B cell (primary cell): Measurements from ENCODE around the gene KCNJ16. TPM values are rescaled to one million over a fixed set of nuclear protein-coding genes. Genes with fewer than 3 reads are reported as not detected.

Experiments
- ATAC-seq: fragments of 200-7000 bp; cut with Tn5 transposase; one replicate; pipeline ENCODE4 v1.10.0; 2021; ENCODE audit warnings: low read depth, mild to moderate bottlenecking, moderate number of reproducible peaks, moderate library complexity
- CTCF ChIA-PET: fragments of 350-600 bp; sonication (Branson Sonifier 250); formaldehyde crosslinking; loops from one replicate; lab custom pipeline; 2021; ENCODE audit warnings: antibody characterized with exemption, inconsistent platforms; lab: Charles Lee
- POLR2A ChIA-PET: fragments of 350-600 bp; sonication (Branson Sonifier 250); formaldehyde crosslinking; loops from one replicate; lab custom pipeline; 2021; ENCODE audit warnings: antibody characterized with exemption; lab: Charles Lee
- DNase-seq: peaks from one replicate; pipeline ENCODE4 v3.0.0; 2013
- H2AFZ ChIP-seq: 2 replicates; pipeline ENCODE4 v1.6.1; 2012; ENCODE audit warnings: mild to moderate bottlenecking, low read depth, low read length; ENCODE audit not compliant: insufficient read depth, poor library complexity, severe bottlenecking
- H3K27ac ChIP-seq, 2 donors: 1 replicate in 1 of 2; 2 replicates in 1 of 2; pipeline ENCODE4 v1.5.1; 2012 to 2013; ENCODE audit warnings: low read length in 2 of 2, mild to moderate bottlenecking in 2 of 2, moderate library complexity in 1 of 2
- H3K27me3 ChIP-seq, 4 experiments: fragments of 200-600 bp in 1 of 4; sonication (generic) in 1 of 4; replicated peaks in 1 of 4; 1 replicate in 2 of 4; 2 replicates in 2 of 4; pipeline versions ENCODE4 v1.6.1 to v1.7.0; 2013 to 2016; ENCODE audit warnings: low read length in 3 of 4, mild to moderate bottlenecking in 2 of 4, mixed read lengths in 1 of 4, moderate library complexity in 1 of 4; ENCODE audit not compliant: insufficient read depth in 4 of 4, control insufficient read depth in 3 of 4; ENCODE audit errors: control extremely low read depth in 1 of 4
- H3K36me3 ChIP-seq, 2 experiments: replicated peaks in 1 of 2; 1 replicate in 1 of 2; 2 replicates in 1 of 2; pipeline versions ENCODE4 v1.6.1 to v1.7.1; 2013; ENCODE audit warnings: low read length in 1 of 2; ENCODE audit not compliant: insufficient read depth in 2 of 2, control insufficient read depth in 1 of 2; ENCODE audit errors: control extremely low read depth in 1 of 2, extremely low read depth in 1 of 2
- H3K4me1 ChIP-seq, 2 donors: fragments of 200-600 bp in 1 of 2; sonication (generic) in 1 of 2; 1 replicate in 1 of 2; 2 replicates in 1 of 2; pipeline versions ENCODE4 v1.5.1 to v1.6.1; 2013 to 2017; ENCODE audit warnings: low read length in 2 of 2; ENCODE audit not compliant: control insufficient read depth in 2 of 2, insufficient read depth in 2 of 2
- H3K4me2 ChIP-seq: replicated peaks from 2 replicates; pipeline ENCODE3; 2012; ENCODE audit warnings: mild to moderate bottlenecking, low read depth, low read length; ENCODE audit not compliant: poor library complexity, severe bottlenecking
- H3K4me3 ChIP-seq, 5 experiments: fragments of 200-600 bp in 1 of 5; sonication (generic) in 1 of 5; 1 replicate in 3 of 5; 2 replicates in 2 of 5; pipeline versions ENCODE4 v1.5.1 to v1.7.0; 2011 to 2016; ENCODE audit warnings: low read length in 4 of 5, mild to moderate bottlenecking in 4 of 5, low read depth in 2 of 5, control low read depth in 1 of 5, moderate library complexity in 1 of 5; ENCODE audit not compliant: insufficient read depth in 1 of 5; ENCODE audit errors: control extremely low read depth in 1 of 5, extremely low read depth in 1 of 5
- H3K79me2 ChIP-seq: fragments of 200-600 bp; sonication (generic); one replicate; pipeline ENCODE4 v1.6.0; 2016; ENCODE audit warnings: low read length; ENCODE audit not compliant: control insufficient read depth, insufficient read depth
- H3K9ac ChIP-seq: fragments of 200-600 bp; sonication (generic); 2 replicates; pipeline ENCODE4 v1.6.1; 2017; ENCODE audit warnings: mild to moderate bottlenecking, low read length, moderate library complexity
- H3K9me3 ChIP-seq, 3 donors: one replicate each; pipeline versions ENCODE4 v1.6.1 to v1.7.1; 2013; ENCODE audit warnings: low read length in 2 of 3; ENCODE audit not compliant: control insufficient read depth in 2 of 3, insufficient read depth in 1 of 3; ENCODE audit errors: control extremely low read depth in 1 of 3
- H4K20me1 ChIP-seq: 2 replicates; pipeline ENCODE4 v1.6.0; 2012; ENCODE audit warnings: mild to moderate bottlenecking, low read length; ENCODE audit not compliant: insufficient read depth, control insufficient read depth, poor library complexity, severe bottlenecking
- H3K27ac Mint-ChIP-seq: one replicate; pipeline ENCODE4 v1.8.0; 2021; ENCODE audit warnings: mixed read lengths
- H3K27me3 Mint-ChIP-seq: one replicate; pipeline ENCODE4 v1.8.0; 2021; ENCODE audit warnings: mixed read lengths
- H3K4me1 Mint-ChIP-seq: one replicate; pipeline ENCODE4 v1.8.0; 2021; ENCODE audit warnings: mixed read lengths
- H3K4me3 Mint-ChIP-seq: one replicate; pipeline ENCODE4 v1.8.0; 2021; ENCODE audit warnings: mixed read lengths
- H3K9me3 Mint-ChIP-seq: one replicate; pipeline ENCODE4 v1.8.0; 2022; ENCODE audit warnings: mixed read lengths; ENCODE audit not compliant: insufficient read depth
- CTCF ChIP-seq: fragments of 200-600 bp; IDR thresholded peaks from one replicate; pipeline ENCODE4 v1.8.0; 2022; ENCODE audit warnings: antibody characterized with exemption, mild to moderate bottlenecking
- EZH2 ChIP-seq: IDR thresholded peaks from 2 replicates; pipeline ENCODE4 v1.6.1; 2012; ENCODE audit warnings: borderline replicate concordance, low read depth, mild to moderate bottlenecking, moderate library complexity, low read length; ENCODE audit not compliant: insufficient read depth, poor library complexity, severe bottlenecking
- WGBS: methylation state at CpG from one replicate; pipeline ENCODE4 v1.1.5; 2013; ENCODE audit warnings: missing lambda C conversion rate; ENCODE audit not compliant: insufficient coverage; 5-methylcytosine and 5-hydroxymethylcytosine counted together
- intact Hi-C: fragments of 100-400 bp; cut with micrococcal nuclease; formaldehyde crosslinking; loops from one replicate; pipeline ENCODE4 v1.10.0; 2022
- polyA plus RNA-seq: library from polyadenylated mRNA; depleted of rRNA; stranded (reverse); fragments of >200 nt; gene quantifications from 2 replicates; pipeline ENCODE4 v1.2.3, GENCODE V29; 2012
- total RNA-seq, 2 donors: library from RNA; stranded (reverse); fragments of 120-200 nt in 1 of 2; gene quantifications; 1 replicate in 1 of 2; 2 replicates in 1 of 2; pipeline versions ENCODE4 v1.2.3 to v1.2.4, GENCODE V29; 2013 to 2022

KCNJ16 gene
- total and polyA plus RNA-seq, 2 donors (not counting 1 experiment from before 2014, with no cell fraction given), result not detected

GRCh38 chr17:70123193-70123592, 48.2 kb downstream of the KCNJ16 start:
- intact Hi-C loops, result no loop called here
- Histone ChIP-seq H3K4me2 (no peak overlapping the region), H3K9ac (no peak overlapping the region), H3K4me1 (no peaks in the 10 kb centered on the region), H3K9me3 (peaks cover 0 to 7% (median 0%) of the 10 kb centered on the region in 3 donors), H2AFZ (no peak overlapping the region), H3K27ac (no peak overlapping the region), H3K79me2 (no peaks in the 10 kb centered on the region), H3K36me3 (no peaks in the 10 kb centered on the region), H3K4me3 (no peak overlapping the region), H4K20me1 (no peaks in the 10 kb centered on the region), H3K27me3 (no peaks in the 10 kb centered on the region)
- DNase-seq (no peak), ATAC-seq (no peak)
- H3K9me3 Mint-ChIP-seq, result no peaks in the 10 kb centered on the region
- ChIA-PET CTCF (interaction anchor here (1.0 to 1.3 kb wide), 2 partner anchors 20 to 21 kb away, joined by 3 to 5 read pairs; no protein-coding TSS in a partner anchor), POLR2A (no interaction called here)
- no peak overlapping the region for H3K4me3 Mint-ChIP-seq
- no CpG with 5 or more reads among the region's 2 CpGs for whole genome bisulfite sequencing
- TF ChIP-seq CTCF, result no peak
- TF ChIP-seq EZH2, result no peak
- no peaks in the 10 kb centered on the region for H3K27me3 Mint-ChIP-seq
- no peak overlapping the region for H3K27ac Mint-ChIP-seq
- H3K4me1 Mint-ChIP-seq, result peaks cover 2% of the 10 kb centered on the region

GRCh38 chr17:70124723-70125122, 49.7 kb downstream of the KCNJ16 start:
- no peak overlapping the region for H3K4me3 Mint-ChIP-seq
- no peak overlapping the region for H3K4me2 ChIP-seq
- no peak overlapping the region for H3K9ac ChIP-seq
- H3K4me1 Mint-ChIP-seq, result peaks cover 2% of the 10 kb centered on the region
- H3K9me3 ChIP-seq, result peaks cover 0 to 2% (median under 1%) of the 10 kb centered on the region in 3 donors
- DNase-seq (no peak), ATAC-seq (no peak)
- no peak overlapping the region for H3K4me3 ChIP-seq
- H3K79me2 ChIP-seq, result no peaks in the 10 kb centered on the region
- TF ChIP-seq EZH2, result no peak
- no peak for TF ChIP-seq CTCF
- H3K27me3 Mint-ChIP-seq, result no peaks in the 10 kb centered on the region
- H3K9me3 Mint-ChIP-seq, result no peaks in the 10 kb centered on the region
- H3K4me1 ChIP-seq, result no peaks in the 10 kb centered on the region
- H3K27me3 ChIP-seq, result no peaks in the 10 kb centered on the region
- CTCF ChIA-PET, result no interaction called here
- 25% methylated on average over 1 of the region's 3 CpGs for WGBS
- no peak overlapping the region for H2AFZ ChIP-seq
- intact Hi-C loops, result no loop called here
- H3K27ac ChIP-seq, result no peak overlapping the region
- no peak overlapping the region for H3K27ac Mint-ChIP-seq
- no peaks in the 10 kb centered on the region for H3K36me3 ChIP-seq
- H4K20me1 ChIP-seq, result no peaks in the 10 kb centered on the region
- POLR2A ChIA-PET, result no interaction called here
